ENCODE measurements around the gene MESD.
A peak's percentile ranks its signal among the peaks of the same experiment; 100 is the strongest.

The MESD gene

DNA sequence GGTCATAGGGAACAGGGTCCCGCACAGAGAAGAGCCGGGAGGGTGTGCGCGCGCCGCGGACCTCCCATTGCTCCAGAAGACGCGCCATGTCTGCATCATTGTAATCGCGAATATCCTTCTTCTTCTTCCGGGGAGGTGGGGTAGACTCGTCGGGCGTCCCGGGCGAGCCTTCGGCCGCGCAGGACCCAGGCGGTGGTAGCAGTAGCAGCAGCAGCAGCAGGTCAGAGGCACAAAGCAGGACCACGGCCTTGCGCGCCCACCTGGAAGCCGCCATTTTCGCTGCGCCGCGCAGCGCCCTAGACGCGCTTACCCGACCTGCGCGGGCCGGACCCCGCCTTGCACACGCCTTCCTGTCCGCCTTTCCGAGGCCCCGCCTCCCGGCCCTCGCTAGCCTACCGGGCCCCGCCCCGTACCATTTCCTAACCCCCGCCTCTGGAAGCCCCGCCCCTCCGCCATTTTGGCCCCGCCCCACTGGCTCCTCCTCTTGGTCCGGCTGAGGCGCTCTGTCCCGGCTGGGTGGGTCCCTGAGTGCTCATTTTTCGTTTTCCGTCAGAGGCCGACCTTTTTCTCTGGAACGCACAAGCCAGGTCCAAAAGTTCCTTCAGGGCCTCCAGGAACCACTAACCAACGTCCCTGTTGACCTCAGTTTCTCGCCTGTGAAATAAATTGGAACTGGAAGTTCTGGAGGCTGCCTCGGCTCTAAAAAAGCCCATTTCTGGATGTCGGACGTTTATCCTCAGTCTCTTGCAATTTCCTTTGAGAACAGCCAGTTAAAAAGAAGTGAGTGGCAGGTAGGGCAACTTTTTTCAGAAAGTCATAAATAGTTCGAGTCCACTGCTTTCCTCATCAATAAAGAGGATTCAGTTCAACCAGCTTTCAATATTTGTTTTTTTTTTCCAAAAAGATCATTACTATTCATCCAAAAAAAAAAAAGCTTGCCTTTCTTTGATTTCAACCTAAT, at the start of gene MESD:
Gene MESD (minus strand): TSS at position 302 of the 961 bp plus-strand sequence. CDS start 28 bp downstream, at position 274.
- DNase-seq (ENCODE audit: low read depth), result peak; percentile 70

DNA sequence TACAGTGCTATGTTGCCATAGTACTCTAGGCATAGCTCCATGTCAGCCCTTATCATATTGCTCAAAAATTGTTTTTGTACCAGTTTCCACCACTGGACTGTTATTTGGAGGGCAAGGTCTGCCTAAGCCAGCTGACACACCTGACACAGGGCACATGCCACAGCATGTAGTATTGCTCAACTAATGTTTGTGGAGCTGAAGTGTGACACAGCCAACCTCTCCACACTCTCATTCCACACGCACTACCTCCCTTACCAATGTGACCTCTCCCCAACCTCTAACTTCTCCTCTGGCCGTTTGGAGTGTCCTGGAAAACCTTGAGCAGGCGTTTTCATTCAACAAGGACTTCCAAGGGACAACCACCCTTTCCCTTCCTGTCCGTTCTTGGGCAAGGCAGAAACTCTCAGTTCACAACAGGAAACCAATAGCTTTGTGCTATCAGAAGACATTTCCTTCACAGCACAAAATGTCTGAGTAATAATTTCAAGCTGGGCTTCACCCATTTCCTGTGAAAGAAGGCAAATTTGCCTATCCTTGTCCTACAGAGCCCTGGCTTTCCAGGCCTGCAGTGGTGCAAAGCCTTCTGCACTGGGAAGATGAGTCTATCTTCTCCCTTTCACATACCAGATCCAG, 49.5 kb upstream of the MESD start:
- DNase-seq (ENCODE audit: low read depth), result no peak

- DNase-seq (ENCODE audit: low read depth), result no peak
Observed at GRCh38 chr15:81037952-81038743, 48.5 kb upstream of the MESD start.

DNA sequence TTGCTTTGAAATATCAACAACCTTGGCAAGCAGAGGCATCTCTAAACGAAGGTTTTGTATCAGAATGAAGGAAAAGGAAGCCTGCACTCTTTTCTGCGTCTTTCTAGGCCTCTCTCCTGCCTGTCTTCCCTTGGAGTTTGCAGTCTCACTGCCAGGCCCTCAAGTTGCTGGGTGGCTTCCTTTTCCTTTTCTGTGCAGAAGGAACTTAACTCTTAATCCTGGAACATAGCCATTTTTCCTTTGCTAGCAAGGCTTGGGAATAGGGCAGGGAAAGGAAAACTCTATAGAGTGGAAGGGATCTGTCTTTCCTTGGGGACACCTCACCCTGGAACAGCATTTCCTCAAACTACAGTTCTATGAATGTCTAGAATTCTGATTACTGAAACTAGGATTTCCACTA, 43.9 kb upstream of the MESD start:
- no peak for DNase-seq (ENCODE audit: low read depth)

DNA sequence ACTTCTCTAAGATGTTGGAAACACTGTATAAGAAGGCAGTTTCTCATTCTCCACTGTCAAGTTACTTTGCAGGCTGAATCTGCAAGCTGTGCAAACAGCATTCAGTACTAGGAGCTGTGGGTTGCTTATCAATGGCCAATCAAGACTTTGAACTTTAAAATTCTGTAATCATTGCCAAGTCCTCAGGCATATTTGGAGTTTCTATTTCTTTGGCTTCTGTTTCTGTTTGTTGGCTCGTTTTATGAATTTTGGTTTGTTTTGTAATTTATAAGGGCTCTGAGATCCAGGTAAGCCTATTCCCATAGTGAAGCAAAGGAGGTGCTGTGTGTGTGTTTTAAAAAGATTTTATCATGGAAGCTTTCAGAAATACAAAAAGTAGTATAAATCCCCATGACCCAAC, 43.2 kb upstream of the MESD start:
- DNase-seq (ENCODE audit: low read depth), result no peak

- DNase-seq (ENCODE audit: low read depth), result no peak
Observed at GRCh38 chr15:81032355-81032754, 42.7 kb upstream of the MESD start.

- DNase-seq (ENCODE audit: low read depth), result no peak
Observed at GRCh38 chr15:81031203-81031602, 41.6 kb upstream of the MESD start.

- DNase-seq (ENCODE audit: low read depth), result no peak
Observed at GRCh38 chr15:81030301-81030750, 40.7 kb upstream of the MESD start.

GRCh38 chr15:81029414-81030300, 40.0 kb upstream of the MESD start:
- no peak for DNase-seq (ENCODE audit: low read depth)

DNA sequence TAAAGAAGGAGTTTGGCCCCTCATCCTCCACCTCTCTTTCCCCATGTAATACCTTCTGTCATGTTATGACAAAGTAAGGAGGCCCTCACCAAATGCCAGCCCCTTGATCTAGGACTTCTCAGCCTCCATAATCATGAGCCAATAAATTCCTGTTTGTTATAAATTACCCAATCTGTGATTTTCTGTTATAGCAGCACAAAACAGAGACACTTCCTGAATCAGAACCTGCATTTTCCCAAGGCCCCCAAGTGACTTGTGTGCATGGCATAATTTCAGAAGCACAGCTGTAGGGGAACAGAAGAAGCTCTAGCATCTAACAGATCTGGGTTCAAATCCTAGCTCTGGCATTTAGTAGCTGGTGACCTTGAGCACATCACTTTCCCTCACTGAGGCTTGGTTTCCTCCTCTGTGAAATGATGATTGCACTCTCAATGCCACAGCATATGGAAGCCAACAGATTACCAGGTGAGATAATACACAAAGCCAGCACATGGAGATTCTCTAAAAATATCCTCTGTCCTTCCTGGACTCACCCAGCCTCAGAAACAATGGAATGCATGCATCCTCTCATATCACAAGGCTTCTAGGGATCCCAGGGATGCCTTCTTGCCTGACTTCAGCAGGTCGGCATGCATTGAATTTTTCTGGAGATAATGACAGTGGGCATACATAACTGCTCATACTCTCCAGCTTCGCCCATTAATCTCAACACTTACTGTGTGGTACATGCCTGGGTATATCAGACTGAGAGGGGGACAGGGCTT, 37.4 kb upstream of the MESD start:
- DNase-seq (ENCODE audit: low read depth), result no peak

- no peak for DNase-seq (ENCODE audit: low read depth)
Observed at GRCh38 chr15:81025721-81026370, 36.2 kb upstream of the MESD start.

- DNase-seq (ENCODE audit: low read depth), result no peak
Observed at GRCh38 chr15:81024936-81025335, 35.3 kb upstream of the MESD start.

DNA sequence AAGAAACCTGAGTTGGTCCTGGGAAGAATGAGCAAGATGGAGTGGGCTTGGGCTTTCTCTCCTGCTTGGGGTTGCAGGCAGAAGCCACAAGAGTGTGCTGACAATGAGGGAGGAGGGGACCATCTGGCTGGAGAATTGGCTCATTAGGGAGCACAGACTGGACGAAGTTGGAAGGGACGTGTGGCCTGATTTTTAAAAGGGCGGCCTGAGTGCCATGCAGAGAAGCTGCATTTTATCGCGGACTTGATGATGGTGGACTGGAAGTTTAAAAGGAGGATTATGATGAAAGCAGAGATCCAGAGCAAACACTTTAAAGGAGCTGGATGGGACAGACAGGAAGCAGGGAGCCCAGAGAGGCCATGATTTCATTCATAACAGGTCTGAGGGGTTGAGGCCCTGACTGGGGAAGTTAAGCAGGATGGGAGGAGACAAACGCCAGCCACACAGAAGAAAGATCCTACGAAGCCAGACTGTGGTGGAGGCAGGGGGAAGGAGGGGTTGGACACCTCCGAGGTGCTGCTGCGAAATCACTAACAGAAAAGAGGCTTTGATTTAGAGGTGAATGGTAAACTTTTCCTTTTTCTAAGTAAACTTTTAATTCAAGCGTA, 34.8 kb upstream of the MESD start:
- DNase-seq (ENCODE audit: low read depth), result no peak

GRCh38 chr15:81023483-81024264, 34.1 kb upstream of the MESD start:
- peak; percentile 44 for DNase-seq (ENCODE audit: low read depth)

DNA sequence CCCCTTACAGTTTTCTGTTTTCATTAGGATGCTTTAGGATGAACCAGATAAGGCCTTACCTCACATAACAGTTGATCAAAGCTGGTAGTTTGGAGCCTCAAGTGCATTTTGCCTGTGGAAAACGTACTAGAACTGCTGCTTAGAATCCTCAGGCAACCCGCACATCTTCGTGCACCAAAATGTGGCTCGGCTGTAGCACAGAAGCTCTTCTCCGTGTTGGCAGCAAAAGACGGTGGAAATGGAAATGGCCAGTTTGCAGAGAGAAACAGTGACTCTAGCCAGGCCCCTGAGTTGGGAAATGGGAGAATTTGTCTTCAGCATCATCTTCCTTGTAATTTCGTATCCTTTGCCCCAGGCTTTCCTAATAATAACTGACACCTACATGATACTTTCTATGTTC, 31.7 kb upstream of the MESD start:
- no peak for DNase-seq (ENCODE audit: low read depth)

DNA sequence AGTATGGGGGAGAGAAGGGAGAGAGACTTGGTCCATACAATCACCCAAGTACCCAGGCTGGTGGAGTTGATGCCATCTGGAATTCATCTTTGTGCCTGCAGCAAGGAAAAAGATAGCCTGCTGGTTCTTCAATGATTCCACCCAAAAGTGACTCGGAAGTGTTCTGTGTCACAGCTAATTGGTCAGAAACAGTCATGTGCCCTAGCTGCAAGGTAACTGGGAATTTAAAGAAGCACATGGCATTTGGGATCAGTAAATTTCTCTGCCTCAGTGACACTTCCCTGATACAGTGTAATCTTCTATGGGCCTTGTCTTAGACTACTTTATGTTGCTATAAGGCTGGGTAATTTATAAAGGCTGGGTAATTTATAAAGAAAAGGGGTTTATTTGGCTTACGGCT, 28.6 kb upstream of the MESD start:
- no peak for DNase-seq (ENCODE audit: low read depth)

GRCh38 chr15:81016489-81017068, 27.0 kb upstream of the MESD start:
- no peak for DNase-seq (ENCODE audit: low read depth)
